Ishikawa (cell line): Measurements from ENCODE around the gene NKX2-1.

Experiments used
- CEBPB ChIP-seq: IDR thresholded peaks from 2 replicates; pipeline ENCODE4 v1.6.1; 2012
- CREB1 ChIP-seq: IDR thresholded peaks from 2 replicates; pipeline ENCODE4 v1.6.1; 2012; ENCODE audit warnings: low read depth
- EGR1 ChIP-seq: IDR thresholded peaks from 2 replicates; pipeline ENCODE4 v1.6.1; 2012
- EP300 ChIP-seq: IDR thresholded peaks from 2 replicates; pipeline ENCODE4 v1.6.1; 2012; ENCODE audit warnings: borderline replicate concordance
- FOXM1 ChIP-seq: IDR thresholded peaks from 2 replicates; pipeline ENCODE4 v1.6.1; 2012; ENCODE audit warnings: low read depth, borderline replicate concordance
- NFIC ChIP-seq: IDR thresholded peaks from 2 replicates; pipeline ENCODE4 v1.6.1; 2012
- RAD21 ChIP-seq: IDR thresholded peaks from 2 replicates; pipeline ENCODE4 v1.6.1; 2012; ENCODE audit warnings: low read depth
- TAF1 ChIP-seq: IDR thresholded peaks from 2 replicates; pipeline ENCODE4 v1.6.1; 2012; ENCODE audit warnings: low read depth, mild to moderate bottlenecking
- TCF12 ChIP-seq: IDR thresholded peaks from 2 replicates; pipeline ENCODE4 v1.6.1; 2012; ENCODE audit warnings: low read depth
- TEAD4 ChIP-seq: IDR thresholded peaks from 2 replicates; pipeline ENCODE4 v1.6.1; 2012
- YY1 ChIP-seq: IDR thresholded peaks from 2 replicates; pipeline ENCODE4 v1.6.1; 2012; ENCODE audit warnings: low read depth
- ZBTB7A ChIP-seq: IDR thresholded peaks from 2 replicates; pipeline ENCODE4 v1.6.1; 2012; ENCODE audit warnings: low read depth
- TF ChIP-seq, protein P1 (sequence below): IDR thresholded peaks from 2 replicates; pipeline ENCODE4 v1.6.1; 2012; ENCODE audit warnings: low read depth, mild to moderate bottlenecking
- TF ChIP-seq, protein P2 (sequence below): IDR thresholded peaks from 2 replicates; pipeline ENCODE4 v1.6.1; 2012
- TF ChIP-seq, protein P3 (sequence below): IDR thresholded peaks from 2 replicates; pipeline ENCODE4 v1.6.1; 2012

Gene NKX2-1

DNA sequence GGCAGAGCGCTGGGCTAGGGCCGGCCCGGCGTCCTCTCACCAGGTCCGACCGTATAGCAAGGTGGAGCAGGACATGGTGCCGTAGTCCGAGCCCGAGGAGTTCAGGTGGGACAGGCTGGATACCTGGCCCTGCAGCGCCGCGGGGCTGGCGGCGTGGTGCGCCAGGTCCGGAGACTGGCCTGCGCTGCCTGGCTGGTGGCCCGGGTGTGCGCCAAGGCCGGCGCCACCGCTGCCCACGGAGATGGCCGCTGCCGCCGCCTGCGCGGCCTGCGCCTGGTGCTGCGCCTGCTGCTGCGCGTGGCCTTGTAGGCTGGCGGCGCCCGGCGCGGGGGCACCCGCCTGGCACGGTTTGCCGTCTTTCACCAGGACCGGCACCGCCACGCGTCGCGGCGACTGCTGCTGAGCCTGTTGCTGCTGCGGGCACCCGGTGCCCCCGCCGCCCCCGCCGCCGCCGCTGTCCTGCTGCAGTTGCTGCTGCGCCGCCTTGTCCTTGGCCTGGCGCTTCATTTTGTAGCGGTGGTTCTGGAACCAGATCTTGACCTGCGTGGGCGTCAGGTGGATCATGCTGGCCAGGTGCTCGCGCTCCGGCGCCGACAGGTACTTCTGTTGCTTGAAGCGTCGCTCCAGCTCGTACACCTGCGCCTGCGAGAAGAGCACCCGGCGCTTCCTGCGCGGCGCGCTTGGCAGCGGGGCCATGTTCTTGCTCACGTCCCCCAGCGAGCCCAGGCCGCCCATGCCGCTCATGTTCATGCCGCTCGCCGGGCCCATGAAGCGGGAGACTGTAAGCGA, 2.6 kb downstream of the NKX2-1 start:
- TF ChIP-seq, protein P1, sequence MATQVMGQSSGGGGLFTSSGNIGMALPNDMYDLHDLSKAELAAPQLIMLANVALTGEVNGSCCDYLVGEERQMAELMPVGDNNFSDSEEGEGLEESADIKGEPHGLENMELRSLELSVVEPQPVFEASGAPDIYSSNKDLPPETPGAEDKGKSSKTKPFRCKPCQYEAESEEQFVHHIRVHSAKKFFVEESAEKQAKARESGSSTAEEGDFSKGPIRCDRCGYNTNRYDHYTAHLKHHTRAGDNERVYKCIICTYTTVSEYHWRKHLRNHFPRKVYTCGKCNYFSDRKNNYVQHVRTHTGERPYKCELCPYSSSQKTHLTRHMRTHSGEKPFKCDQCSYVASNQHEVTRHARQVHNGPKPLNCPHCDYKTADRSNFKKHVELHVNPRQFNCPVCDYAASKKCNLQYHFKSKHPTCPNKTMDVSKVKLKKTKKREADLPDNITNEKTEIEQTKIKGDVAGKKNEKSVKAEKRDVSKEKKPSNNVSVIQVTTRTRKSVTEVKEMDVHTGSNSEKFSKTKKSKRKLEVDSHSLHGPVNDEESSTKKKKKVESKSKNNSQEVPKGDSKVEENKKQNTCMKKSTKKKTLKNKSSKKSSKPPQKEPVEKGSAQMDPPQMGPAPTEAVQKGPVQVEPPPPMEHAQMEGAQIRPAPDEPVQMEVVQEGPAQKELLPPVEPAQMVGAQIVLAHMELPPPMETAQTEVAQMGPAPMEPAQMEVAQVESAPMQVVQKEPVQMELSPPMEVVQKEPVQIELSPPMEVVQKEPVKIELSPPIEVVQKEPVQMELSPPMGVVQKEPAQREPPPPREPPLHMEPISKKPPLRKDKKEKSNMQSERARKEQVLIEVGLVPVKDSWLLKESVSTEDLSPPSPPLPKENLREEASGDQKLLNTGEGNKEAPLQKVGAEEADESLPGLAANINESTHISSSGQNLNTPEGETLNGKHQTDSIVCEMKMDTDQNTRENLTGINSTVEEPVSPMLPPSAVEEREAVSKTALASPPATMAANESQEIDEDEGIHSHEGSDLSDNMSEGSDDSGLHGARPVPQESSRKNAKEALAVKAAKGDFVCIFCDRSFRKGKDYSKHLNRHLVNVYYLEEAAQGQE = no peak
- TF ChIP-seq TCF12 (no peak), FOXM1 (no peak)

DNA sequence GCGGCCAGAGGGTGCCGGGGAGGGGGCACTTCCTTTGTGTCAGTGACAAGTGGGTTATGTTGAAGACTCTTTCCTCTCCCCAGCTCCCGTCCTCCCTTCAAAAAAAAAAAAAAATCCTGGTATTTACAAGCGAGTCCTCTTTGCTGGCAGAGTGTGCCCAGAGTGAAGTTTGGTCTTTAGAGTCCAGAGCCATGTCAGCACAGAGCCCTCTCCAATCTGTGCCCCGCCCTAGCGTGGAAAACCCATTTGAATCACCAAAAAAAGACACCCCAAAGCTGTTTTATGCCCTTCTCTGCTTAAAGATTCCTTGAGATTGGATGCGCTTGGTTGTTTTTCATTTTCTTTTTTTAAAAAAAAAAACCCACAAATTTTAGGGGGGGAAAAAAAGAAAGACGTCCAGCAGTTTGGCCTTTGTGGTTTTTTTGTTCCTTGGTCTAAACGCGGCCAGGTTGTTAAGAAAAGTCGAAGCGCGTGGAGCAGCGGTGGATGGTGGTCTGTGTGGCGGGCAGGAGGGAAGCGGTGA, 3.3 kb downstream of the NKX2-1 start:
- TF ChIP-seq, protein P2, sequence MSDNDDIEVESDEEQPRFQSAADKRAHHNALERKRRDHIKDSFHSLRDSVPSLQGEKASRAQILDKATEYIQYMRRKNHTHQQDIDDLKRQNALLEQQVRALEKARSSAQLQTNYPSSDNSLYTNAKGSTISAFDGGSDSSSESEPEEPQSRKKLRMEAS = no peak
- TF ChIP-seq TEAD4 (no peak), FOXM1 (no peak), RAD21 (no peak)

DNA sequence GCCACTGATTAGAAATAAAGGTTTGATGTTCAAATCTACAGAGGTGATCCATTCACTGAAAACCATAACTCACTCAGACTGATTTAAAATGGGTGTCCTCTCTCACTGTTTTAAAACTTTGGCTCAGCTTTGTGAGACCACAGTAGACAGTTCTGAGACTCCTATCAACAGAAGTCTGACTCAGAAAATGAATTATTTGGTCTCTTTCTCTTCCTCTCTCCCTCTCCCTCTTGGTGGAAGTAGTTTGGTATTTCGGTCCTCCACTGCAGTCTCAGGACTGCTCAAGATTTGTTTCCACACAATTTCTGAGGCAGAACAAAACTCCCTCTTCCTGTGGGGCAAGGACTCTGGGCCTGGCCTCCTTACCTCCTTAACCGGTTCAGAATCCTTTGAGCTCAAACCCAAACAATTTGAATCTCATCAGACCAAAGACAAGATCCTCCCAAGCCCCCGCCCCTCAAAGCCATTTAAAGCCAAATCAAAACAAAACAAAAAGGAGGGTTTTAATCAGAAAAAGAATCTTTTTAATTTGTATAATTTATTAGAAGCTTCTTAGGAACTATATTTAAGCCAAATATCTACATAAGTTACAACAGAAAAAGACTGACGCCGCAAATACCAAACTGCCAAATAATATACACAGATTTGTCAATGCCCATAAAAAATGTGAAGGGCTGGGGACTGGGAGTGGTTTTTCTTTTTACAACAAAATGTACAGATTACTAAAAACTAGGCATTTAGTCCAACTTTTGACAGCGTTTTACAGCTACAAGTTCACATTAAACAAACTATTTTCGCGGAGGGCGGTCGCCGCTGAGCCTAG, 3.9 kb downstream of the NKX2-1 start:
- TF ChIP-seq TCF12 (no peak), TEAD4 (no peak), RAD21 (no peak), ZBTB7A (no peak), EGR1 (no peak), CEBPB (no peak), CREB1 (no peak), YY1 (no peak), TAF1 (no peak), EP300 (no peak), FOXM1 (no peak), NFIC (no peak)
- TF ChIP-seq, protein P3, sequence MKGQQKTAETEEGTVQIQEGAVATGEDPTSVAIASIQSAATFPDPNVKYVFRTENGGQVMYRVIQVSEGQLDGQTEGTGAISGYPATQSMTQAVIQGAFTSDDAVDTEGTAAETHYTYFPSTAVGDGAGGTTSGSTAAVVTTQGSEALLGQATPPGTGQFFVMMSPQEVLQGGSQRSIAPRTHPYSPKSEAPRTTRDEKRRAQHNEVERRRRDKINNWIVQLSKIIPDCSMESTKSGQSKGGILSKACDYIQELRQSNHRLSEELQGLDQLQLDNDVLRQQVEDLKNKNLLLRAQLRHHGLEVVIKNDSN = no peak
- TF ChIP-seq, protein P1 = no peak
- TF ChIP-seq, protein P2 = no peak

DNA sequence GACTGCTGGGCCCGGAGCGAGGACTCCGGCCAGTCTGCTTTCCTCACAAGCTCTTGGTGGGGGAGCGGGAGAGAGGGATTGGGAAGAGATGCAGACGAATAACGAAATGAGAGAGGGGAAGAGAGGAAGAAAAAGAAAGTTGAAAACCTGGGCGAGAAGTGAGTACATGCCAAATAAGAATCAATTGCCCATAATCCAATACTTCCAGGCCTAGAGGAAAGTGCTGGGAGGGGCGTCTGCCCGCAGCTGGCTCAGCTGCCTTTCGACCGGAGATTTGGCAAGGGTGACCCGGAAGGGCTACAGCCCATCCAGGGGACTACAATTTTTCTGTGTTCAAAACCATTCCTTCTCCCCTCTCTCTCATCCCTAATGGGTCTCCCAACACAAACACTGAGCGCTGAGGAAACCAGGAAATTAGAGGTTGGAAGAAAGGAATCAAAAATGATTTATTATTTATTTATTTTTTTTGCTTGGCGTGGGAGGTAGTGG, 4.9 kb downstream of the NKX2-1 start:
- TF ChIP-seq EGR1 = no peak
- no peak for TF ChIP-seq FOXM1
- no peak for TF ChIP-seq CEBPB
- no peak for TF ChIP-seq NFIC
- no peak for TF ChIP-seq RAD21
- TF ChIP-seq, protein P1 = no peak
- TF ChIP-seq YY1 = no peak
- no peak for TF ChIP-seq TAF1
- no peak for TF ChIP-seq TEAD4
- no peak for TF ChIP-seq ZBTB7A
- TF ChIP-seq, protein P3 = no peak
- no peak for TF ChIP-seq EP300
